Upper lobe of left lung (tissue), 6 donors: Measurements from ENCODE around the gene OR2T1. TPM values are rescaled to one million over a fixed set of nuclear protein-coding genes. Genes with fewer than 3 reads are reported as not detected.
"Not testable (repeated sequence)": the region's sequence is repeated elsewhere in the genome, so short reads cannot be mapped to it uniquely, and the experiment has no call there.

ENCODE experiments used
- ATAC-seq, 2 donors: fragments of 200-7000 bp; cut with Tn5 transposase; one replicate each; pipeline ENCODE4 v1.9.1; 2022; ENCODE audit warnings: mild to moderate bottlenecking in 2 of 2, moderate library complexity in 2 of 2; ENCODE audit not compliant: low FRiP score in 2 of 2
- DNase-seq, 2 donors: peaks; one replicate each; pipeline ENCODE4 v3.0.0-alpha.2; 2019 to 2020
- H3K27ac ChIP-seq, 4 donors: fragments of 200-600 bp; sonication (generic); one replicate each; pipeline ENCODE4 v1.5.1; 2016 to 2019
- H3K27me3 ChIP-seq, 4 donors: fragments of 200-600 bp; sonication (generic); one replicate each; pipeline ENCODE4 v1.5.1; 2017 to 2019
- H3K36me3 ChIP-seq, 4 donors: fragments of 200-600 bp; sonication (generic); one replicate each; pipeline ENCODE4 v1.5.1; 2016 to 2019
- H3K4me1 ChIP-seq, 4 donors: fragments of 200-600 bp; sonication (generic); one replicate each; pipeline ENCODE4 v1.5.1; 2018 to 2019
- H3K4me3 ChIP-seq, 4 donors: fragments of 200-600 bp; sonication (generic); one replicate each; pipeline ENCODE4 v1.5.1; 2017 to 2019; ENCODE audit warnings: mild to moderate bottlenecking in 2 of 4, moderate library complexity in 1 of 4
- H3K9me3 ChIP-seq, 4 donors: fragments of 200-600 bp; sonication (generic); one replicate each; pipeline ENCODE4 v1.5.1; 2018 to 2019
- CTCF ChIP-seq, 6 experiments: fragments of 450-650 bp in 4 of 6; fragments of 200-600 bp in 2 of 6; sonication (generic) in 2 of 6; IDR thresholded peaks; one replicate each; pipeline ENCODE4 v1.5.1; 2016 to 2019; ENCODE audit warnings: antibody characterized with exemption in 6 of 6
- EP300 ChIP-seq, 4 donors: sonication (generic); formaldehyde crosslinking; IDR thresholded peaks; one replicate each; pipeline ENCODE4 v1.5.1; 2017; ENCODE audit warnings: antibody characterized with exemption in 4 of 4, control low read depth in 2 of 4
- POLR2A ChIP-seq, 4 donors: fragments of 450-650 bp; IDR thresholded peaks; one replicate each; pipeline ENCODE4 v1.5.1; 2016 to 2017; ENCODE audit warnings: antibody characterized with exemption in 4 of 4, mild to moderate bottlenecking in 2 of 4
- POLR2AphosphoS5 ChIP-seq, 2 donors: sonication (generic); formaldehyde crosslinking; IDR thresholded peaks; one replicate each; pipeline ENCODE4 v1.5.1; 2017; ENCODE audit warnings: antibody characterized with exemption in 2 of 2
- WGBS, 2 donors: methylation state at CpG; one replicate each; pipeline ENCODE4 v1.1.5; 2017 to 2018; 5-methylcytosine and 5-hydroxymethylcytosine counted together
- total RNA-seq, 6 donors: library from RNA; depleted of rRNA in 4 of 6; stranded (reverse); fragments of >200 nt in 4 of 6; gene quantifications; one replicate each; pipeline versions ENCODE4 v1.1.0 to v1.2.1, GENCODE V29; 2016 to 2021
- donor health status: DM: no; HTN: no; CAD: no; lungs with moderate emphysema.
- donor health status: DM: no; HTN: yes; CAD: no; lungs with severe emphysema.

The OR2T1 gene
- total RNA-seq, 6 donors from 2014 or later: not detected

DNA sequence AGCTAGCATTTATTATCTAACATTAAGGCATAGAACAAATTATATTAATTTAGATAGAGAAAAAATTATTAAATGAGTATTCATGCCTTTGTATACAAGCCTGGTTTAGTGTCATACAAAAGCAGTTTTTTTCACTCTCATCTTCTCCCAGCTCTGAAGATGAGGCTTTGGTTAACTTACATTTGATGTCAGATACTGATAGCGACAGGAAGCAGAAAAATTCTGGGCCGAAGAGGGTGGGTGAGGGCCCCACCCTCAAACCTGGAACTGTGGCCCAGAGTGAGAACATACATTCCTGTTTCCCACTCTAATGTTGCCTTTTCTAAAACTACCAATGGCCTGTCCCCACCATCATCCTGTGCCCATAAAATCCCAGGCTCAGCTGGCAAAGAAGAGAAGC, 15.0 kb downstream of the OR2T1 start:
- WGBS, 2 donors: 72 to 76% methylated on average over 2 of the region's 2 CpGs
- no peak for TF ChIP-seq POLR2A (IDR thresholded peaks at IDR 0.05)
- no peak for TF ChIP-seq POLR2AphosphoS5 (IDR thresholded peaks at IDR 0.05)
- TF ChIP-seq CTCF (IDR thresholded peaks at IDR 0.05): no peak
- TF ChIP-seq EP300 (IDR thresholded peaks at IDR 0.05): no peak
- Histone ChIP-seq H3K4me1 (no peaks in the 10 kb centered on the region), H3K9me3 (peaks cover 0 to 3% (median 0%) of the 10 kb centered on the region in 4 donors), H3K27ac (no peak overlapping the region), H3K4me3 (no peak overlapping the region), H3K27me3 (no peaks in the 10 kb centered on the region), H3K36me3 (no peaks in the 10 kb centered on the region)
- ATAC-seq (no peak), DNase-seq (no peak)

DNA sequence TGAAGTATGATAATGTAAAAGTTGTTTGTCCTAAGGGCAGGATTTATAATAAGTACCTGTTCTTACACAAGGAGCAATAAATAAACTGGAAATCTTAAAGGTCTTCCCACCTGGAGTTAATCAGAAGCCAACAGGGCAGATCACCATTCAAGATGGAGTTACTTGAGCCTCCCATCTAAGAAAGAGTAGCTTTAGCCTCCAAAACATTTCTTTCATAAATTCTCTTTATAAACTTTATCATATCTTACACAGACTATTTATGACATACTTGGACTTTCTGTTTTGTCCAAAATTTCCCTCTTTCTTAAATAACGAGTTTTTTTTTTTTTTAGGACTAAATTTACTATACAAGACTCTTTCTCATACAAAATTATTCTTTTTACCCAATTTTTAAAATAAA, 18.5 kb downstream of the OR2T1 start:
- no peak for ATAC-seq
- H3K4me1 ChIP-seq: no peaks in the 10 kb centered on the region
- WGBS, 2 donors: 16 to 19% methylated on average over 1 of the region's 1 CpG

GRCh38 chr1:248427526-248428191, 24.8 kb downstream of the OR2T1 start:
- H3K27me3 ChIP-seq, H3K27ac ChIP-seq, H3K36me3 ChIP-seq, H3K9me3 ChIP-seq, H3K4me3 ChIP-seq, H3K4me1 ChIP-seq, ATAC-seq, DNase-seq: not testable (repeated sequence)
- WGBS, 2 donors: 62 to 65% methylated on average over 3 of the region's 3 CpGs

More for the DNA sequence above, 18.5 kb downstream of the OR2T1 start:
- Histone ChIP-seq H3K36me3 (no peaks in the 10 kb centered on the region), H3K27me3 (no peaks in the 10 kb centered on the region), H3K9me3 (peaks cover 0 to 3% (median 0%) of the 10 kb centered on the region in 4 donors), H3K27ac (no peak overlapping the region), H3K4me3 (no peak overlapping the region)
- no peak for TF ChIP-seq POLR2AphosphoS5 (IDR thresholded peaks at IDR 0.05)
- no peak for TF ChIP-seq CTCF (IDR thresholded peaks at IDR 0.05)
- no peak for TF ChIP-seq POLR2A (IDR thresholded peaks at IDR 0.05)
- TF ChIP-seq EP300 (IDR thresholded peaks at IDR 0.05): no peak
- DNase-seq: no peak

- H3K27ac ChIP-seq, DNase-seq, ATAC-seq, H3K4me3 ChIP-seq, H3K4me1 ChIP-seq, H3K27me3 ChIP-seq, H3K36me3 ChIP-seq, H3K9me3 ChIP-seq: not testable (repeated sequence)
- WGBS, 2 donors: 84 to 87% methylated on average over 3 of the region's 3 CpGs
Observed at GRCh38 chr1:248428192-248428533, 25.3 kb downstream of the OR2T1 start.

- H3K27me3 ChIP-seq, ATAC-seq, H3K9me3 ChIP-seq, H3K4me1 ChIP-seq, H3K27ac ChIP-seq, H3K36me3 ChIP-seq, H3K4me3 ChIP-seq, DNase-seq: not testable (repeated sequence)
- WGBS, 2 donors: 75 to 77% methylated on average over 11 of the region's 11 CpGs
Observed at GRCh38 chr1:248431683-248432082, 28.8 kb downstream of the OR2T1 start.

GRCh38 chr1:248432201-248432600, 29.4 kb downstream of the OR2T1 start:
- ATAC-seq, H3K4me3 ChIP-seq, H3K36me3 ChIP-seq, H3K4me1 ChIP-seq, H3K9me3 ChIP-seq, DNase-seq, H3K27me3 ChIP-seq, H3K27ac ChIP-seq: not testable (repeated sequence)
- 60 to 68% methylated on average over 4 of the region's 4 CpGs for WGBS, 2 donors

DNA sequence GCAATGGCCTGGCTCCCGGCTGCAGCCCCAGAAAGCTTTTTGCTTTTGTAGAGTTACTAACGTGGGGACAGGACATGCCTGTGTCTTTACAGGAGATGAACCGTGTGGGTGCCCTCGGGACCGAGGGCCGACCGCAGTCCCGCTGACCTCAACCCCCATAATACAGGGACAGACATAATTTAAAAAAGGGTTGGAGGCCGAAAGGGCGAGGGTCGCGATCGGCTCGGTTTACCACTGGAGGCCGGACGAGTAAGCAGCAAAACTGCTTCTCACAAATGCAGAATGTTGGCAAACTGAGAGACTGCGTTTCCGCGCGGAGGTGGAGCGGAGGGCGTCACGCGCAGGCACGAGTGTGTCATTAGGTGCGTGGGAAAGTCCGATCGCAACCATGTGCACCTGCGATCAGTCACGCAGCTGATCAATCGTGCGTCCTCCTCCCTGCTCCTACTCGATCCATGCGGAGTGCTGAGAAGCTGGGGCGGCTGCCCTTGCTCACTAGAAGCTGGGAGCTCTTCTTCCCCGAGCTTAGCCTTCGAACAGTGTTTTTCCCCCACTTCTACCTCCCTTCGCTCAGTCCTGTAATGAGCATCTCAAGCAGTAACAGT, 31.1 kb downstream of the OR2T1 start:
- H3K27ac ChIP-seq, H3K4me1 ChIP-seq, H3K27me3 ChIP-seq, H3K36me3 ChIP-seq, H3K9me3 ChIP-seq, H3K4me3 ChIP-seq: not testable (repeated sequence)
- ATAC-seq (peak; percentile 21 to 54), DNase-seq (peak in 1 of 2 donors; percentile 71)
- 94 to 95% methylated on average over 37 to 38 of the region's 38 CpGs for WGBS, 2 donors

DNA sequence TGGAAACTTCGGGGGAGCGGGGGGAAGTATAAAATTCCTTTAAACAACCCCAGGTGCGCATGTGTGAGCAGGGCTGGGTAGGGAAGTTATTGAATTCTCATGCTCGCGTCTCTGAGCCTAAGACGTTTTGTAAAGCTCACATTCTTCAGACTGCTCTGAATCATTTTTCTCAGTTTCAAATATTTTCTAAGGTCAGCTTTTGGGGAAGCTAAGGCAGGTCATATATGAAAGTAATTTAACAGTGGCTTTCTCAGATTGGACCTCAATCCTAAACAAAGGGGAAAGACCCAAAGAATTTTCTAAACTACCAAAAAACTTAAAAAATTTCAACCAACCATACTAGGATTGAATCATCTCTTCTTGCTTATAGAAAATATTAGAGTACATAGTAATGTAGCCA, 32.1 kb downstream of the OR2T1 start:
- not testable (repeated sequence) for H3K36me3 ChIP-seq, ATAC-seq, H3K27me3 ChIP-seq, H3K4me1 ChIP-seq, H3K4me3 ChIP-seq, H3K9me3 ChIP-seq, H3K27ac ChIP-seq, DNase-seq
- WGBS, 2 donors: 75 to 83% methylated on average over 6 of the region's 6 CpGs

- 69 to 81% methylated on average over 3 of the region's 3 CpGs for WGBS, 2 donors
- ATAC-seq, H3K4me1 ChIP-seq, H3K27ac ChIP-seq, H3K4me3 ChIP-seq, H3K9me3 ChIP-seq, H3K36me3 ChIP-seq, DNase-seq, H3K27me3 ChIP-seq: not testable (repeated sequence)
Observed at GRCh38 chr1:248436303-248436702, 33.5 kb downstream of the OR2T1 start.

- H3K27ac ChIP-seq, H3K4me3 ChIP-seq, H3K9me3 ChIP-seq, H3K4me1 ChIP-seq, H3K36me3 ChIP-seq, ATAC-seq, DNase-seq, H3K27me3 ChIP-seq: not testable (repeated sequence)
- 20 to 45% methylated on average over 1 of the region's 1 CpG for WGBS, 2 donors
Observed at GRCh38 chr1:248438668-248439067, 35.8 kb downstream of the OR2T1 start.

- H3K36me3 ChIP-seq, H3K4me3 ChIP-seq, H3K4me1 ChIP-seq, H3K9me3 ChIP-seq, DNase-seq, H3K27ac ChIP-seq, H3K27me3 ChIP-seq, ATAC-seq: not testable (repeated sequence)
- WGBS, 2 donors: 56 to 59% methylated on average over 5 of the region's 5 CpGs
Observed at GRCh38 chr1:248439283-248439682, 36.4 kb downstream of the OR2T1 start.
